Islet precursor cell (in vitro differentiated cells): ENCODE results near the gene AQP5.
"Not testable (repeated sequence)": the region's sequence is repeated elsewhere in the genome, so short reads cannot be mapped to it uniquely, and the experiment has no call there.

Experiments used
- DNase-seq: peaks from one replicate; pipeline ENCODE4 v3.0.0-alpha.2; 2018

AQP5 gene

GRCh38 chr12:49983892-49984291, 22.2 kb downstream of the AQP5 start:
- peak; percentile 91 for DNase-seq

- DNase-seq = peak; percentile 72
Observed at GRCh38 chr12:49984476-49985359, 23.0 kb downstream of the AQP5 start.

DNA sequence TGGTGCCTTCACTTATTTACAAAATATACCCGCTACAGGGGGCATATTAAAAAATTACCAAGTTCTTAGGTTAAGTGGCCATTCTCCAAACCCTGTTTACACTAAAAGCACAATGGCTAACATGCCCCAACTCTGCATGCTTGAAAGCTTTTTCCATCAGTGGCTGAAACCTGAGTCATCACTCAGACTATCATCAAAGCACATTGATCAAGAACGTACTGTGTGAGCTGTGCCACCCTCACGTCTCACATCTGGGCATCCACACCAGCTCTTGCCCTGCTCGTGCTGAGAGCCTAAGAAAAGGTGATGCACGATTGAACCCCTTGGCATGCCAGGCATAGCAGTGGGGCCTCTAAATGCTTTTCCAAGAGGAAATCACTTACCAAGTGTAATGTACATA, 24.3 kb downstream of the AQP5 start:
- no peak for DNase-seq

DNA sequence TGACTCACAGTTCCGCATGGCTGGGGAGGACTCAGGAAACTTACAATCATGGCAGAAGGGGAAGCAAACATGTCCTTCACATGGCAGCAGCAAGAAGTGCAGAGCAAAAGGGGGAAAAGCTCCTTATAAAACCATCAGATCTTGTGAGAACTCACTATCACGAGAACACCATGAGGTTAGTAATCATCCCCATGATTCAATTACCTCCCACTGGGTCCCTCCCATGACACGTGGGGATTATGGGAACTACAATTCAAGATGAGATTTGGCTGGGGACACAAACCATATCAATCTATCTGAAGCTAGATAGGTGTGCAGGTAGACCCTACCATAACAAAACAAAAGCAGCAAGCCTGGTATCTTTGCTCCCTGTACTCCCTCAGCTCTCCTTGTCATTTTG, 24.8 kb downstream of the AQP5 start:
- DNase-seq = not testable (repeated sequence)

DNA sequence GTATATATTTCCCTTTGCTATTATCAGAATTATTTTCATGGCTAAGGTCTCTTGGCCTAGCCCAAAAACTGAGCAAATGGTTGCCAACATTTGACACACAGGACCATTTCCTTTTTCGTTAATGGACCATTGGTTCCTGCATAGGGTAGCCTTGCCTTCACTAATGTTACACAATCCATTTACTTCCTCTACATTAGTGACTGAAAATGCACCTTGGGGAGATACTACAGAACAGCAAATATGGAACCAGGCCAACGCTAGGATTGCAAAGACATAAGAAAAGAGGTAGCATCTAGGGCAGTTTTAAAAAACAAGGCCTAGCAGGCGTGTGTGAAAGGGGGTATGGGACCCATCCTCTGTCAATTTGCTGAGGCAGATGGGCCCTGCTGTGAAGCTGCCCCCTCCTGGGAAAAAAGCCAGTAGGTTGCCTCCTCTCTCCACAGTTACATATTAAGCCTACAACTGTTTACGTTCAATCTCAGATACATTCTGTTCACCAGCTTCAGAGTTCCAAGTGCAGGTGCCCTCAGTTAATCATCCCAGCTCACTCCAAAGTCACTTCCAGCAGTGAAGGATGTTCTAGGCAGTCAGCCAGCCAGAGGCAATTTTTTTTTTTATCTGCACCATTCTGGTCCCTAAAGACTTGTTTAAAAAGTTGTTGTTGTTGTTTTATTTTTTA, 26.1 kb downstream of the AQP5 start:
- no peak for DNase-seq

DNA sequence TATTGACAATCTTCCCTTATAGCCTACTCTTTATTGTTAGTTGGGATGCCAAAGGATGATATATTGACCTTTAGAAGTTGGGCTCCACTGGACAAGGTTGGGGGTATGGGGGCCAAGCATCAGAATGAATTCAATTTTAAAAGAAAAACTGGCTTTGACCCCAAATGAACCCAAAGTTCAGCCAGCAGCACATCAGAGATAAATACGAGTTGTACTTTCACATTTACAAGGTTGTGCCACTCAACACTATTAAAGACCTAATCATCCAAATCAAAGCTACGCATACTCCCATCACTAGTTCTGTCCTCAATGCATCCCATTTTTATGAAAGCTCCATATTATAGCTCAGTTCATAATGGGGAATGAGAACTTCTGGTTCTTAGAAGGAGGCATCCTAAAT, 27.7 kb downstream of the AQP5 start:
- DNase-seq = not testable (repeated sequence)

GRCh38 chr12:49990273-49990672, 28.6 kb downstream of the AQP5 start:
- no peak for DNase-seq

DNA sequence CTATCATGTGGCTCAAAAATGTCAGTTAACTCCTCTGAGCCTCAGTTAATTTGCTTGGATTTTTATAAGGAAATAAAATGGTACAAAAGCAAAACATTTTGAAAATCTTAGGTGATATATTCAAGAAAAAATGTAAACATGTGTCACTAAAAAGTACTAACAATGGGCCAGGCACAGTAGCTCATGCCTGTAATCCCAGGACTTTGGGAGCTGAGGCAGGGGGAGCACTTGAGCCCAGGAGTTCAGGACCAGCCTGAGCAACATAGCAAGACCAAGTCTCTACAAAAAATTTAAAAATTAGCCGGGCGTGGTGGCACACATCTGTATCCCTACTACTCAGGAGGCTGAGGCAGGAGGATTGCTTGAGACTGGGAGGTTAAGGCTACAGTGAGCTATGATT, 36.8 kb downstream of the AQP5 start:
- DNase-seq = peak; percentile 55

- DNase-seq = no peak
Observed at GRCh38 chr12:50003595-50003994, 41.9 kb downstream of the AQP5 start.

- DNase-seq = no peak
Observed at GRCh38 chr12:50004696-50005095, 43.0 kb downstream of the AQP5 start.

GRCh38 chr12:50005175-50005574, 43.5 kb downstream of the AQP5 start:
- DNase-seq = no peak

DNA sequence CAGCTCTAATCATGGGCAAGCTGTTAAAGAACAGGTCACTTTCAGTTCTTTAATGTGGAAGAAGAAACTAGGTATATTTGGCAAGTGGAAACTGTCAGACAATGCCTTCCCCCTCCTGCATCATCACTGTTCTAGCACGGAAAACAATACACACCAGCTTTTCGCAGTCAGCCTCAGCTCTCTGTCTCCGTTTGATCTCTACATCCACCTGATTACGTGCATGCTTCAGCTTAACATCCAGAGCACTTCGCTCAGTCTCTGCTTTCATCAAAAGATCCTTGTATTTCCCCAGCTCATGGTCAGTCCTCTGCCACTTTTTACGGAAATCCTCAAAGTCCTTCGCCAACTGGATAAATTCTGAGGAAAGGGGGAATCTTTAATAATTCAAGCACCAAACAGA, 44.6 kb downstream of the AQP5 start:
- DNase-seq = no peak

DNA sequence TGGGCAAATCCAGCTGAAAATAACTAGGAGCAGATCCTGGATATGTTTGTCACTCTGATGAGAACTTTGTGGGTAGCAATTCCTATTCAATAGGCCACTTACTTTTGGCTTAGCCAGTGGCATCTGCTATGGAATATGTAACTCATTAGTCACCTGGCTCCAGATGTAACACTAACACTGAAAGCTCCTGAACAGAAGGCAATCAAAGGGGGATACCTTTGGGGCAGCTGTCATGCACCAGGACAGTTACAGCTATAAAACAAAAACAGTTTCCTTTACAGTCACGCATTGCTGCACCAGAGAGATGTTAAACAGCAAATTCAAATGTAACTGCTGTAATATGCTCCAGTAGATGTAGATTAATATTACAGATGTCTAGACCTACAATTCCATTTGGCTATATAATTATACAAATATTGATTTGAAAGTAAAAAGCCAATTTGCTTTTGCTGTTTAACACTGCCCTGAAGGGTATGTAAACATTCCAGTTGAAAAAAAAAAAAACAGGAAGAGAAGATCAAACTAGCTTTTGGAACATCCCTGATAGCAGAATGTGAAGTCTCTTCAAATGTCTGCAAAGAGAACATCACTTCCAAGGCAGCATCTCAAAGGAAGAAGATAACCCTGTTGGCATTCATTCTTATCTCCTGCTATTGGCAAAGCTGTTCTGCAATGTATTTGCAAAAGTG, 45.2 kb downstream of the AQP5 start:
- no peak for DNase-seq

DNA sequence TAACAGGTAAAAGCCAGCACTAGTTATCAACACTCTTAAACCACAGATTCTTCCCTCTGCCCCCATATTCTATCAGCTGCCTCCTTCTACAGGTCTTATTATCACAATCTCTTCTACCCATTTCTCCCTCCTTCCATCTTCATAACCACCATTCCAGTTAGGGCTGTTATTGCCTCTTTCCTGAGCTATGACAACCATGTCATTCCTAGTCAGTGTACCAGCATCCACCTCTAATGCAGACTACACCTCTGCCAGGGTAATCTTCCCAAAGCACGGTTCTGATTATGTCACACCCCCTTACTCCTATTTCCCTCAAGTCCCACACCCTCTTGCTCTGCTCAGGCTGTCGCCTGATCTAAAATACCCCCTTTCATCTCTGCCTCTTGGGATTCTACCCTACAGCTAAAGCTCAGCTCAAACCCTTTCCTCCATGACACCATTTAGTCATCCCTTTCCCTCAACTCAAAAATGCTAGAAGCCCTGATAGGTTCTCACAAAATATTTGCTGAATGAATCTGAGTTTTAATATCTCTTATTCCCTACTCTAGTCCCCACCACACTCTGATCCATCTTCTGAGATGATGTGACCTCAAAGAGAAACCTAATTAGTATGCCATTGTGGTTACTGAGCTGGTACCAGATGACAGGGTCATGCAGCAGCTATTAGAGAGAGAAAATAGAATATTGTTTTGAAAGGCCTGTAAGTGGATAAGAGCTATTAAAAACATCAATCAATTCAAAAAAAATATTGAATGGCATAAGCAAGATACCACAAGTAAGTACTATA, 51.9 kb downstream of the AQP5 start:
- DNase-seq = no peak

- no peak for DNase-seq
Observed at GRCh38 chr12:50014342-50014741, 52.7 kb downstream of the AQP5 start.
